HG03469 (cell line): ENCODE data around the gene ARHGEF3.
A peak's percentile ranks its signal among the peaks of the same experiment; 100 is the strongest.

Experiments used
- ATAC-seq: cut with Tn5 transposase; IDR thresholded peaks from one replicate; pipeline ENCODE4 v1.9.1; 2021; ENCODE audit warnings: mild to moderate bottlenecking, moderate library complexity, moderate number of reproducible peaks; ENCODE audit not compliant: unreplicated experiment

Gene ARHGEF3, protein sequence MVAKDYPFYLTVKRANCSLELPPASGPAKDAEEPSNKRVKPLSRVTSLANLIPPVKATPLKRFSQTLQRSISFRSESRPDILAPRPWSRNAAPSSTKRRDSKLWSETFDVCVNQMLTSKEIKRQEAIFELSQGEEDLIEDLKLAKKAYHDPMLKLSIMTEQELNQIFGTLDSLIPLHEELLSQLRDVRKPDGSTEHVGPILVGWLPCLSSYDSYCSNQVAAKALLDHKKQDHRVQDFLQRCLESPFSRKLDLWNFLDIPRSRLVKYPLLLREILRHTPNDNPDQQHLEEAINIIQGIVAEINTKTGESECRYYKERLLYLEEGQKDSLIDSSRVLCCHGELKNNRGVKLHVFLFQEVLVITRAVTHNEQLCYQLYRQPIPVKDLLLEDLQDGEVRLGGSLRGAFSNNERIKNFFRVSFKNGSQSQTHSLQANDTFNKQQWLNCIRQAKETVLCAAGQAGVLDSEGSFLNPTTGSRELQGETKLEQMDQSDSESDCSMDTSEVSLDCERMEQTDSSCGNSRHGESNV

DNA sequence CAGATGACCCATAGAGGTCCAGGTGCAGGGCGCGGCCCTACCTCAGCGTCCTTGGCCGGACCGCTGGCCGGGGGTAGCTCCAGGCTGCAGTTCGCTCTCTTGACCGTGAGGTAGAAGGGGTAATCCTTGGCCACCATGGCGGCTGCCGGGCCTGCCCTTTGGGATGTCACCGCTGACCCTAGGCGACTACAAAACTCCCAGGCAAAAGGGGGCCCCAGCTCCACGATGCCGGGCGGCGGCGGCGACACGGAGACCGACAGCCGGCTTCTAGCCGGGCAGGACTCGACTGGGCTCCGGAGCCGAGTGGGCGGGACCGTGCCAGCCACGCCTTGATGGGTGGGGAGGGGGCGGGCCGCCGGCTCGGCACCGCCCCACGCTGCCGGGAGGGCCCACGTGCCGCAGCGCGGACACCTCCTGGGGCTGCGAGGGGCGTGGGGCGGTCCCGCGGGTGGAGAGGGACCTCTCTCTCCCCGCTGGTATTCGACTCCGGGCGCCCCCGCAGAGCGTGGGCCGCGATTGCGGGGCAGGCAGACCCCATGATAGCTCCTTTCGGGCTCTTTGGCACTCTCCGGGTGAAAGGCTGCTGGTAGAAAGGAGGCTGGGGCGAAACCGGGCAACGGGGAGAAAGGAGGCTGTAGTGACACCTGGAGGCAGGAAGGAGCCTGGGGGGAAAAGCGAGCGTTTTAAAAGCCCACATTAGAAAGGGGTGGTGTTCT, at the start of gene ARHGEF3:
Gene ARHGEF3 (minus strand): TSS at position 288 of the 716 bp plus-strand sequence. CDS start 151 bp downstream, at position 137.
- ATAC-seq = peak; percentile 38

DNA sequence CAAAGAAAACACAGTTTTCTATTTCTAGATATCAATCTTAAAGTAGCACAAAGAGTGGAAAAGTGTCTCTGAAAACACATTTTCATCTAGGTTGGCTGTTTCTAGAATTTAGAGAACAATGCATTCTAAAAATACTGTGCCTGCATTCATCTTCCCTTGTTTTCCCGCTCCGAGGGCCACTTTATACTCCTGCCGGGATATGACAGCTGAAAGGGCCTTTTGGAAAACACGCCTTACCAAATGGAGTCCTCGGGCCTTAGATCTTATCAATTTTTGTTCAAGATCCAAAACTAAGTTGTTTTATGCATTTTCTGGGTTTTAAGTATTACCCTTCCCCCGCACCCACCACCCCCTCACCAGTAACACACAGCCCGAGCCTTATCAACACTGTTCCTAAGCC, 47.9 kb upstream of the ARHGEF3 start:
- no peak for ATAC-seq

DNA sequence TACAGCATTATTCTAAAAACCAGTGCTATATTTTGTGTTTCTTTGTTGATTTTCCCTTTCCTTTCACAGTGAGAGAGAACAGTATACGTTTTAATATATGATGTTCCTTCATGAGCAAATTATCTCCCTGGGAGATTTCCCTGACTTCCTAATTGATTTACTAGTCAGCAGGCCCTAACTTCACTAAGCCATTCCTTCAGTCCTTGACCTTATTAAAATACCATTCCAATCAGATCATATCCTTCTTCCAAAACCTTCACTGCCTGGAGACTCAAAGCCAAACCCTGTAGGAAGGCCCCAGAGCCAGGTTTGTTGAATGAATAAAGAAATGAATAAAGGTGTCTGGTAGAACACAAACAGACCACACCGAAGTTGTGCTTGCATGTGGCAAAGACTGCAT, 43.8 kb upstream of the ARHGEF3 start:
- no peak for ATAC-seq

DNA sequence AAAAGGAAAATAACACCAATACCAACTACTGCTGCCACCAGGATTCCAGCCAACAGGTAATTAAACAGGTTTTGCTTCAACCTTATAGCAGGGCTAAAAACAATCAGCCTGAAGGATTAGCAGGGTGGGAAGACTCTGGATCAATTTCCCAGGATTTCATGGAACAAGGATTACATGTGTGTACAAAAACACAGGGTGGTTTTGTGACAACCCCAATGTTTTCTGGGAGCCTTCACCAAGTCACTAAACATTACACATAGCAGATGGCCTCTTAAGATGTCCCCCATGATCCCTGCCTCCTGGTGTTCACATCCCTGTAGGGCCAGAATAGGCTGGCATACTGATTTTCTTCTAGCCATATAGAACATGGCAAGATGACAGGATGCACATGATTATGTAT, 42.8 kb upstream of the ARHGEF3 start:
- ATAC-seq = no peak

DNA sequence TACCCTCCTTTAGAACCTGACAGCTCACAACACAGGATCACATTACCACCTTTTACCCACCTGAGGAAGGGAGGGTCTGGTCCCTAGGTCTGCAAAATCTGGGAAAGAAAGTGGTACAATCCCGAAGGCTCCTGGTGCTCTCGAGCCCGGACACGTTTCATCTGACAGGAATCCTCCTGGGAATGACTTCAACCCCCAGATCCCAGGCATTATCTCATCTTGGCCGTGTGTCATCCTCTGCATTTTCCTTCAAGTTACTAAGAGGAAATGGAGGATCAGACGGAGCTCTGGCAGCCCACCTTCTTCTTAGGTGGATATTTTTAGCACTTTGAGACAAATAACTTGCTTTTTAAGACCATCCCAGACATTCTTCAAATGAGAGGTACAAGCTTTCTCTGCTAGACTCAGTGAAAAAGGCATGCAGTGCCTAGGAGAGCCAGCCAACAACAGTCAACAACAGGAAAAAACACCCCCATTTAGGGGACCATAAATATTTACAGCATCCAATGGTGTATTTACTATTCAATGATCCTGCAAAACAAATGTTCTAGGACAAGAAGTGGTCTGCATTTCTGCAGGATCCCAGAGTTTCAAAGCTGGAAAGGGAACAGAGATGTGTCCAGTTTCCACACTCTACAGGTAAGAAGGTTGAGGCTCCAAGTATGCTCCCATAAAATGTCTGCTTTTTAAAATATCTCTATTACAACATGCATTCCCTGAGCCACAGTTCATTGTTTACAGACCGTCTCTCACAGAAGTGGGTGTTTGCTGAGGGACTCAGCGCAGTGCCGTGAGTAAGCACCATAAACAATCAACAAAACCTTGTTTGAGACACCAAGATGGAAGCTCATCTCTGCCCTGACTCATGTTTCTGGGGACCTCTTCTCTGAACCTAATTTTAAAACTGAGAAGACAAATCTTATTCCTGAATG, 38.3 kb upstream of the ARHGEF3 start:
- ATAC-seq = no peak

DNA sequence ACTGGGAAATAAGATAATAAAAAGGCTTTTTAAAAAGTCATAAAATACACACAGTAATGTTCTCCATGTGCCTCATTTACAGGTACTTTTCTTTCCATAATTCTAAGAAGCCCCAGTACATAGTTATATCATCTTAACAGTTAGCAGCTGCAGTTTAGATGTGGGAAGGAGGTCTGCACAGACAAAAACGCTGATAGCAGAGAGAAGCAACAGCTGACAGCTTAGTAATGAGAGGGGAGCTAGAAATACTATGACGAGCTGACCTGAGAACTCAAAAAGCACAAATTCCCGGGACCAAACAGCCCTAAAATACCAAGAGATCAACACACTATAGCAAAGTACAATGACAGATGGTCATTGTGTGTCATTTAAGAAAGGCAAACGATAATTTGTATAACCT, 36.7 kb upstream of the ARHGEF3 start:
- no peak for ATAC-seq

DNA sequence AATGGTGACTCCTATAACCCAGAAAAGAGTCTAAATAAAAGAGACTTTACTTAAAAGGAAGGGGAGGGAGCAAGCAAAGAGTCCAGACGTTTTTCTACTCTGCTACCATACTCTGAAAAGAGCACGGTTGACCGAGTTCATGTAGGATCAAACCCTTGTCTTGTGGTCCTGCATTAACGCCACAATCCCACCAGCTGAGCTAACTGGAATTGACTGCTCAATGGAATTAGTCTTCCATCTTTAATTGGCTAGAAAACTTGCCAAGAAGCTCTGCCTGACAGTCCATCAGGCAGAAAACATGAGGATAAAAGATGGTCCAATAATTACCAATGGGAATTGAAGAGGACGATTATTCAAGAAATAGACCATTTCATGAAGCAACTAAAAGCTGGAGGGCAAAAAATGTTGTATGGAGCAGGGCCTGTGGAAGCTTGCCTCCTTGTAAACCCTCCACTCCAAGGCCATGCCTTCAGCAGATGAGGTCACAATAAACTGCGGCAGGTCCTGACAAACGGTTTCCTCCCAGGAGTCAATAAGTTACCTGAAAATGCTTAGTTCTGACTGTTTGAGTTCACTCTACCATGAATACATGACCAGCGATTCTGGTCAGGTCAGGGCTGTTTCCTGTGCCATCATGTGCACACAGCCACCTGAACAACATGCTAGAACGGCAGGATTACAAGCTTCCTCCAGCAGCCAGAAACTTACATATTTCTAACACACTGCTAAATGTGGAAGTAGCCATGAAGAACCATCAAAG, 35.6 kb upstream of the ARHGEF3 start:
- ATAC-seq = no peak

DNA sequence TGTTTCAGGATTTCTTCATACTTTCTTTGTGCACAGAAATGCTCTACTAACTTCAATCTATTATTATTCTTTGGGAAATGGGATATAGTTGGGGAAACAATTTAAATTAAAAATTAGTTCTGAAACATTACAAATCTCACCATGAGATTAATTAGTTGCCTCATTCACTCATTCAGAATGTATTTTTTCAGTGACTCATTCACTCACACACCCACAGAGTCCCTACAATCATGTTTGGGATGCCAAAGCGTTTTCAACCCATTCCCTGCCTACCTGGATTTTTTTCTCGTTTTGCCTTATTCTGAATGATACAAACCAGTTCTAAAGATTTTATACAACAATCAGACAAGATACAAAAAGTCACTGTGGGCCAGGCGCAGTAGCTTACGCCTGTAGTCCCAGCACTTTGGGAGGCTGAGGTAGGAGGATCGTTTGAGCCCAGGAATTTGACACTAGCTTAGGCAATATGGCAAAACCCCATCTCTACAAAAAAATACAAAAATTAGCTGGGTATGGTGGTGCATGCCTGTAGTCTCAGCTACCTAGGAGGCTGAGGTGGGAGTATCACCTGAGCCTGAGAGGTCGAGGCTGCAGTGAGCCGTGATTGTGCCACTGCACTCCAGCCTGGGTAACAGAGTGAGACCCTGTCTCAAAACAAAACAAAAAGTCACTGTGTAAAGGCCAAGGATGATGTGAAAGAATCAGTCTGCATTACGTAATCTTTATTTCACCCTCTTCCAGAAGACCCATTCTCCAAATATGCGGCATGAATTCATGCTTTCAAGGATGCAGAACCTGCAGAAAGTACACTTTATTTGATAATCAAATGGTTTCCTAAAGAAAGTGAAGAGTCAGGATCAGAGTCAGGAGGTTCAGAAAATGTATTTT, 34.8 kb upstream of the ARHGEF3 start:
- ATAC-seq = no peak

DNA sequence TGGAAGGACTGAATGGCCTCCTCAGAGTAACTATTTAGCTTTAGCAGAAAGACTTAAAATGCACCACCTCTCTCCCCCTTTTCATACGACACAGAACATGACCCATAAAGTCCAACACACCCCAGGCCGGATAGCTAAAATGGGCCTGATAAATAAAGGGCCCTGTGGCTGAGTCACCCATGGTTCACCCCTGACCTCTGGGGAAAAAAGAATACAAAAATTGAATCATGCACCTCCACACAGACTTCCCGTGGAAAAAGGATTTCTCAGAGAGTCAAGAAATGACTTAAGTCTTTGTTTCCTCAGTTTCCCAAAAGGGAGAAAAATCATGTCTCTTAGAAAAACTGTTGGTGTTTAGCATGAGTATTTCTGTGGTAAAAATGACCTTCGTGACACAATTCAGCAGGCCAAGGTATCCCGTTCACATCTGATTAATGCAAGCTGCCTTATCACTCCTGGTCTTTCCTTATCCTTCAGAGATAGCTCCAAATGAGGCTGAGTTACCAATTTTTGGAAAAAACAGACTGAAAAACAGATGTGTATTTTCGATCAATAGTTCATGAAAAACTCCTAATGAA, 34.0 kb upstream of the ARHGEF3 start:
- no peak for ATAC-seq

DNA sequence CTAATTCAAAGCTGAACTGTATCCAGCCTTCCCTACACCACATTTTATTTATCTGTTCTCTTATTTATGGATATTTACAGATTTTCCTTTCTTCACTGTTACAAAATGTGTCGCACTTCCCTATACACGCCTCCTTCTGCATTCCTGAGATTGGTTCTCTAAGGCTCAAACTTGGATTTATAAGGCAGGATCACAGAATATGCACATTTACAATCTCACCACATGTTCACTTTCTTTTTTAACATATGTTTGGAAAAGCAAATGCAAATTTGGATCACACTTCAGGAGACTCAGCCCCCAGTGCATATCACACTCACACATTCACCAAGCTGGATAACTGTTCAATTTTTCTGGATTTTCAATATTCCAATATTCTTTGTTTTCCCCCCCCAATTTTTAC, 31.8 kb upstream of the ARHGEF3 start:
- ATAC-seq = no peak

DNA sequence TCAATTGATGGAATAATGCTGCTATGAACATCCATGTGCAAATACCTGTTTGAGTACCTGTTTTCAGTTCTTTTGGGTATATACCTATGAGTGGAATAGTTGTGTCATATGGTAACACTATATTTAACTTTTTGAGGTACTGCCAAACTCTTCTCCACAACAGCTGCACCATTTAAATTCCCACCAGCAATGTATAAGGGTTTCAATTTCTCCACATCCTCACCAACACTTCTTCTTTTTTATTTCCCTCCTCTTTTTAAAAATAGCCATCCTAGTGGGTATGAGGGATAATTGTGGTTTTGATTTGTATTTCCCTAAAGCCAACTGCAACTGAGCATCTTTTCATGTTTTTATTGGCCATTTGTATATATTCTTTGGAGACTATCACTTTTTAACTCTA, 31.3 kb upstream of the ARHGEF3 start:
- no peak for ATAC-seq

DNA sequence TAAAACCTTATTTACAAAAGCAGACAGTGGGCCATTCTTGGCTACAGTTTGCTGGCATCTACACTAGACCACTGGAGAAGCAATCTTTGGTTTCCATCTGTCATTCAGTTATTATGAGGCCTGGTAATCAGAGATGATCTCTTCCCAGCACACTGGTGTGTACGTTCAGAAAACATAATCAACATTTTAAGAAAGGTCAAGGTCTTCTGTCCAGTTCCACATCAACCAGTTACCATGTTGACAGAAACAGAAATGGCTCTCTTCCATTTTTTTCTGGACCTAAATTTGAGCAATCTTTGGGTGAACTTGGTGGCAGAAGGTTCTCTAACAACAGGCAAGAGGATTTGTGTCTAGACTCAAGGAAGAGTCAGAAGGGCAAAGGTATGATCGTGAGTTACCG, 29.8 kb upstream of the ARHGEF3 start:
- no peak for ATAC-seq

DNA sequence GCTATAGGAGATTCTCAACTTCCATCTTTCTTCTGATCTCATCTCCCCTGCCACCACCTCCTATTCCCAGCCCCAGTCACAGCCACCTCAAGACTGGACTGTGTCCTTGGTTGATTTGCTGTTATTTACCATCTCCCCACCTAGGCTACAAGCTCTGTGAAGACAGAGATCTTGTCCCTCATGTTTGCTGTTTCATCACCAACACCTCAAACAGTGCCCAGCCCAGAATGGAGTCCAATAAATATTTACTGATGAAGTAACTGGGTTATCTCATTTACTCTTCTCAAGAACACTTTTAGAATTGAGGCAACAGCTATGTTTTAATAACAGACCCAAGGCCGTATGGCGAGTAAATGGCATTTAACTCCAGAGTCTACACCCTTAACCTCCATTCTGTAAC, 29.1 kb upstream of the ARHGEF3 start:
- ATAC-seq = no peak

DNA sequence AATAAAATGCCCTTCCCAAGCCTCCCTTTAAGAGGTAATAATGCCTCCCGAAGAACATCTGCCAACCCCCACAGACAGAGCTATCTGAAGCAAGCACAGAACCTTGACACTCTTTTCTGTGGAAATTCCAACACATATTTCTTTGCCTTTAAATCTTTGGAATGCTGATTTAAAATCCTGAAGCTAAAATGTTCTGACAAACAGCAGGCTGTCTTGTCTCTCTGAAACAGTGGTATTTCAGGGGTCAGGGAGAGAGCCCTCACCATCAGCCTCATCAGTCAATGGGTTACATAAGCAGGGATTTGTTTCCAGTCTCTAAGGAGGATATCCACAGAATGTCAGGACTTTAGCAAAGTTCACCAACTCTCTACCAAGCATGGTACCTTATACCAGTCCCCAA, 27.8 kb upstream of the ARHGEF3 start:
- ATAC-seq = no peak

DNA sequence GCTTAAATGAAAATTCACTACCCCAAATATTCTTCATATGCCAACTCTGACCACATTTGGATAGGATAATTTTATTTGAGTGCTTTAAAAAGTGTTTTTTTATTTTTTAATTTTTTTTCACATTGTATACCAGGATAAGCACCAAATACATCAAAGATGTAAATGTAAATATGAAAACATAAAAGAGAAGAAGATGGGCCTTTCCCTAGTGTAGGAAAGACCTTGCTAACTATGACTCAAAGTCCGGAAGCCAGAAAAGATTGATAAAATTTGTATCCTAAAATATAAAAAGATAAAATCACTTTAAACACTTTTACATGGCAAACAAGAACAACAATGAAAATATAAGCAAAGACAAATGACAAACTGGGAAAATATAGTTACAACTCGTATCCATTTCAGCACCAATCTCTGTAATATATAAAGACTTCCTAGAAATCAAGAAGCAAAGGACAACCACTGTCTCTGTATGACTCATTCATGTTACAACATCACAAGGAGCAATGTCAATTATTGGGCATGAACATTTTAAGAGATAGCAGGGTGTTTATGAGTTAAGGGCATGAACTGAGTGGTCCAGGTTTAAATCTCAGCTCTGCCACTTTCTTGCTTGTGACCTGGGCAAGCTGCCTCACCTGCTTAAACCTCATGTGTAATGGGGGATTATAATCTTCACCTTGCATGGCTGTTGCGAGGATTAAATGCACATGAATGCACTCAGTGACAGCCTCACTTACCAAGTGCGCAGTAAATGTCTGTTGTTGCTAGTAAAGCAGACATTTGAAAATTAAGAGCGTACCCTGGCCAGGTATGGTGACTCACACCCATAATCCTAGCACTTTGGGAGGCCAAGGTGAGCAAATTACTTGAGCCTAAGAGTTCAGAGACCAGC, 25.3 kb upstream of the ARHGEF3 start:
- ATAC-seq = no peak

DNA sequence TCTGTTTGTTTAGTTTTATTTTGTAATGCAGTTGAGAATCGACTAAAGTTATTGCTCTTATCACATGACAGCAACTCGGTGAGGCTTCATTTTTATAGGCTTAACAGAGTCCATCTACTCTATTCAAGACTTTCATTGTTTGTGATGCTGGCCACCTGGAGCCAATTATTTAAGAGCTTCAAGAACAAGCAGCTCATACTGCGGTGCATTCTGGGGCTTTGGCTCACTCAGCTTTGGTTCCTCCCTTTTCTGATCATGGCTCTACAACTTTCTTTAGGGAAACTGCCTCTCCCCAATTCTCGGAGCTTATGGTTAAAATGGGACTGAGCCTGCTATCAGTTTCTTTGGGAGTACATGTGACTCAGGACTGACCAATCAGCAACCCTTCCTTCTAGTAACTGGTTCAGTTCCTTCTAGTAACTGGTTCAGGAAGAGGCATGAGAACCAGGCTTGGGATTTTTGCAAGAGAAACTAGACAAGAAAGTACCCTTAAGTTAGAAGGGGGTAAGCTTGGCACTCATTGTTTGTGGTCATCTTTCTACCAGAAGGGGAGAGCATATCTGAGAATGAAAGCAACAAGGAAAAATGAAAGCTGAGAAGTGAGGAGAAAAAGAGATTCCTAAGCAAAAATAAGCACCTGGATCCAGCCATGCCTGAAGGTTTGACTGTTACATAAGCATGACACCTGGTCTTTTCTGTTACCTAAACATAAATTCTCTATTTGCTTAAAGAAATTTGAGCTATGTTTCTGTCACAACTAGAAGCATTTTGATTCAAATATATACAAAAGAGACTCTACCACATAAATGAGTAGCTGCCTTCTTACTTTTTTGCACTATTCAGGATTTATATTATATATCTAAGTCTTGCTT, 24.1 kb upstream of the ARHGEF3 start:
- no peak for ATAC-seq
